HTR-8/SVneo (cell line): ENCODE results near the gene EWSR1.

Experiments used
- DNase-seq: peaks from one replicate; pipeline ENCODE4 v3.0.0; 2011; ENCODE audit warnings: low spot score, mixed read lengths; ENCODE audit not compliant: insufficient read length
- FAIRE-seq: peaks from 2 replicates; lab custom pipeline; 2011; peaks lifted over from hg19 to GRCh38; lab: Jason Lieb, UNC

EWSR1 gene

DNA sequence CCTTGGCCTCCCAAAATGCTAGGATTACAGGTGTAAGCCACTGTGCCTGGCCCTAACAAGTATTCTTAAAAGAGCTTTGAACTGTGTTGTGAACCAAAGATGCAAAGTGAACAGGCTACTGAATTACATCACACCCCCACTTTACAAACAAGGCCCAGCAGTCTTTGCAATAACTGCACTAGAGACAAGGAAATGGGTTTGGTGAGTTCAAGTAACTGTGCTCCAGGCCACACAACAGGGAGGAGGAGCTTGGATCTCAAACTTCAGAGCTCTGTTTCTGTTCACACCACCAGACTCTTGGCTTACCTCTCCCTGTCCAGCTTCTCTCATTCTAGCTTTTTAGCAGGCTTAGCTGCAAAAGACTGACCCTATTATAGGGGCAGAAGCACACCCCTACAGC is 77.9 kb downstream of the EWSR1 start:
- FAIRE-seq (no peak), DNase-seq (no peak)

DNA sequence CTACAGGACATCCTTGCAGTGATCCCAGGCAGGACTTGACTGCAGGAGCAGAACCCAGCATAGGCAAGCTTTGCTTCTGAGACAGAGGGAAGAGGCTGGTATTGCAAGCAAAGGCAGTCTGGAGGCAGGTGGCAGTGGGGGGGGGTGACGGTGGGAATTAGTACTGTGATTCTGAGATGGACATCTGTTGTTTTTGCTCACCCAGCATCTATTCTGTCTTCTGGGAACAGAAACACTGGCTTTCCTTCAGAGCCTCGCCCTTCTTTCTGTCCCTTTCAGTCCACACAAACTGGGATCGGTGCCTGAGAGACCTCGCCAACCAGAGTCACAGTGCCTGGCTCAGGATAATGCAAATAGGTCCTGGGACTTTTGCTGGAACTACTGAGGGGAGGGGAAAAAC is 78.6 kb downstream of the EWSR1 start:
- DNase-seq (no peak), FAIRE-seq (no peak)

DNA sequence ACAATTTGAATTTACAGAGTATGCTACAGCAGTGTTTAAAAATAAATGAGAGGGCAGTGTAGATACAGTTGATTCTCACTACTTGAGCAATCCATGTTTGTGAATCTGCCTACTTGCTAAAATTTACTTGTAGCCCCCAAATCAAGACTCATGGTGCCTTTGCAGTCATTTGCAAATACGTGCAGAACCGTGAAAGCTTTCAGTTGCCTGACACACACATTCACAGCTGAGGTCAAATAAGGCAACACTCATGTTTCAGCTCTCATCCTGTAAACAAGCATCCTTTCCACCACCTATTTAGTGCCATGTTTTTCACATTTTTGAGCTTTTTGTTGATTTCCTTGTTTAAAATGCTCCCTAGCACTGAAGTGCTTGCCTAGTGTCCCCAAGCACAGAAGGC is 80.0 kb downstream of the EWSR1 start:
- FAIRE-seq (no peak), DNase-seq (no peak)

DNA sequence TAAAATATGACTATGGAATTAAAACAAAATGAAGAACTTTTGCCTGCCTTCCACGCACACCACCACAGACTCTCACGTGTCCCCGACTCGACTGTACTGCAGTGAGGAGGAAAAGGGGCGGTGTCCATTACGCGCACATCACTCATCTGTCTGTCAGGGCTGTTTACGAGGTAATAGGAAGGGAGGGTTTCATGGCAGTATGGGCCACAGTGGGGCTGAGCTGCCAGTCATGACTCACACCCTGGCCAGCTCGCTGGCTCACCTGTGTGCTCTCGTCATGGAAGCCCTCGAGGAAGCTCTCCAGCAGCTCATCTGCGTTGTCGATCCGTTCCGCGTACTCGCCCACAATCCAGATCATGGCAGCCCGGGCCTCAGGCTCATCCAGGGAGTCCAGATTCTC is 80.9 kb downstream of the EWSR1 start:
- DNase-seq (no peak), FAIRE-seq (no peak)
